Activated CD4-positive, alpha-beta T cell treated with anti-CD3 and anti-CD28 coated beads for 48 hours (primary cell): ENCODE results near the gene KLK11.
A peak's percentile ranks its signal among the peaks of the same experiment; 100 is the strongest.
"Not testable (repeated sequence)": the region's sequence is repeated elsewhere in the genome, so short reads cannot be mapped to it uniquely, and the experiment has no call there.

Experiments
- DNase-seq: peaks from one replicate; pipeline ENCODE4 v3.0.0-alpha.2; 2020

Gene KLK11

GRCh38 chr19:51002542-51003311 lies 23.7 kb downstream of the KLK11 start:
- DNase-seq: peak; percentile 64

GRCh38 chr19:51002089-51002532 lies 24.3 kb downstream of the KLK11 start:
- DNase-seq: no peak

- DNase-seq: no peak
Observed at GRCh38 chr19:51001515-51001914, 24.9 kb downstream of the KLK11 start, which contains the start of gene KLK8. TSS of gene KLK8 (minus strand) at chr19:51001604. CDS start at chr19:51001167, 437 bp downstream.

- no peak for DNase-seq
Observed at GRCh38 chr19:51000981-51001380, 25.4 kb downstream of the KLK11 start.

- no peak for DNase-seq
Observed at GRCh38 chr19:51000426-51000825, 26.0 kb downstream of the KLK11 start.

- DNase-seq: no peak
Observed at GRCh38 chr19:50998686-50999085, 27.7 kb downstream of the KLK11 start.

- no peak for DNase-seq
Observed at GRCh38 chr19:50998061-50998460, 28.4 kb downstream of the KLK11 start.

GRCh38 chr19:50994129-50994528 lies 32.3 kb downstream of the KLK11 start:
- DNase-seq: no peak

- no peak for DNase-seq
Observed at GRCh38 chr19:50992666-50993035, 33.8 kb downstream of the KLK11 start.

GRCh38 chr19:50984416-50984815 lies 42.0 kb downstream of the KLK11 start:
- DNase-seq: not testable (repeated sequence)

- DNase-seq: no peak
Observed at GRCh38 chr19:50983625-50984292, 42.7 kb downstream of the KLK11 start, which contains the start of gene KLK7. TSS of gene KLK7 (minus strand) at chr19:50983917. CDS start at chr19:50982399, 1,518 bp downstream.

GRCh38 chr19:50982186-50982585 lies 44.2 kb downstream of the KLK11 start:
- DNase-seq: no peak

GRCh38 chr19:50981587-50982146 lies 44.7 kb downstream of the KLK11 start:
- DNase-seq: no peak

- no peak for DNase-seq
Observed at GRCh38 chr19:50980208-50980607, 46.2 kb downstream of the KLK11 start.

GRCh38 chr19:50979758-50980157 lies 46.7 kb downstream of the KLK11 start:
- DNase-seq: no peak

- DNase-seq: no peak
Observed at GRCh38 chr19:50978772-50979390, 47.5 kb downstream of the KLK11 start.

GRCh38 chr19:50977626-50978025 lies 48.8 kb downstream of the KLK11 start:
- DNase-seq: no peak

- no peak for DNase-seq
Observed at GRCh38 chr19:50975766-50976165, 50.6 kb downstream of the KLK11 start.

GRCh38 chr19:50974702-50975556 lies 51.5 kb downstream of the KLK11 start:
- DNase-seq: no peak

GRCh38 chr19:50972795-50973376 lies 53.5 kb downstream of the KLK11 start:
- no peak for DNase-seq
